Fibroblast of skin of abdomen (primary cell): ENCODE measurements around the gene ACKR3.

ENCODE experiments used
- DNase-seq: peaks from one replicate; pipeline ENCODE4 v3.0.0-alpha.2; 2013

ACKR3 gene

GRCh38 chr2:236587861-236588815 is 18.5 kb downstream of the ACKR3 start:
- DNase-seq = no peak

GRCh38 chr2:236588932-236589592 is 19.4 kb downstream of the ACKR3 start:
- no peak for DNase-seq

DNA sequence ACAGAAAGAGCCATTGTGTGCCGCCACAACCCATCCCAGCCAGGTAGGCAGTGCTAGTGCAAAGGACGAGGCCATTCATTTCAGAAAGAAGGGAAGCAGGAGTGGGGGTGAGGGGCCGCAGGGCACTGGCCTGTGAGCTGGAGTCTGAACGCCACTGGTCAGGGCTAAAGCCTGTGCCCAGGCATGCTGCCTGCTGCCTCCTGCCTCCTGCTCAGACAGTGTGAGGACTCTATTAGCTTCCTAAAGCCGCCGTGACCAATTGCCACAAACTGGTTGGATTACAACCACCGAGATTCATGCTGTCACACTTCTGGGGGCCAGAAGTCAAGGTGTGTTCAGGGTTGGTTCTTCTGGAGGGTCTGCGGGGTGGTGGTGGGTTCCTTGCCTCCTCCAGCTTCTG is 21.2 kb downstream of the ACKR3 start:
- DNase-seq = no peak

DNA sequence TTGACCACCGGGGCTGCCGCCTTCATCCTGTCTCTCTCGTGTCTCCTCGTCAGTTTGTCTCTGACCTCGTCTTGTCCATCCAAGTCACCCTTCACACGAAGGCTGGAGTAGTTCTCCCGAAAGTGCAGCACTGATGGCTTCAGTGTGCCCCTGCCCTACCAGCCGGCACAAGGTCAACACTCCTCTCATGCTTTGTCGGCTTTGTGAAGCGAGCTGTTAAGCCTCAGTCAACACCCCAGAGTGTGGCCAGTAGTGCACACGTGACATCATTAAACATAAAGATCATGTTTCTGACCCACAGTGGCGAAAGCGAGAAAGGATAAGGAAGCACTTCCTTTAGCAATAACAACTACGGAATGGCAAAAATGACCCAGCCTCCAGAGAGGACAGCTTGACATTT is 23.2 kb downstream of the ACKR3 start:
- no peak for DNase-seq

DNA sequence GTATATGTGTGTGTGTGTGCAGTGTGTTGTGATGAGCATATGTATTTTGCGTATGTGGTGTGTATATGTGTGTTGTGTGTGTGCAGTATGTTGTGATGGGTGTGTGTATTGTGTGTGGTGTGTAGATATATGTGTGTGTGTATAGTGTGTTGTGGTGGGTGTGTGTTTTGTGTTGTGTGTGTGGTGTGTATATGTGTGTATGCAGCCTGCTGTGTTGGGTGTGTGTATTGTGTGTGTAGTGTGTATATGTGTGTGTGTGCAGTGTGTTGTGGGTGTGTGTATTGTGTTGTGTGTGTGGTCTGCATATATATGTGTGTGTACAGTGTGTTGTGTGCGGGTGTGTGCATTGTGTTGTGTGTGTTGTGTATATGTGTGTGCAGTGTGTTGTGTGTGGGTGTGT is 23.9 kb downstream of the ACKR3 start:
- DNase-seq = no peak

DNA sequence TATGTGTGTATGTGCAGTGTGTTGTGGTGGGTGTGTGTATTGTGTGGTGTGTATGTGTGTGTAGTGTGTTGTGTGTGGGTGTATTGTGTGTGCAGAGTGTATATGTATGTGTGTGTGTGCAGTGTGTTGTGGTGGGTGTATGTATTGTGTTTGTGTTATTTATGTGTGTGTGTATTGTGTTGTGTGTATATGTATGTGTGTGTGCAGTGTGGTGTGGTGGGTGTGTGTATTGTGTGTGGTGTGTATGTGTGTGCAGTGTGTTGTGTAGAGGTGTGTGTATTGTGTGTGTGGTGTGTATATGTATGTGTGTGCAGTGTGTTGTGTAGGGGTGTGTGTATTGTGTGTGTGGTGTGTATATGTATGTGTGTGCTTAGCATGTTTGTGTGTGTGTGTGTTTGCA is 24.3 kb downstream of the ACKR3 start:
- DNase-seq = no peak

- DNase-seq = no peak
These were observed 28.0 kb downstream of the ACKR3 start for GRCh38 chr2:236597629-236598028.

- no peak for DNase-seq
These were observed 29.4 kb downstream of the ACKR3 start for GRCh38 chr2:236599059-236599458.

DNA sequence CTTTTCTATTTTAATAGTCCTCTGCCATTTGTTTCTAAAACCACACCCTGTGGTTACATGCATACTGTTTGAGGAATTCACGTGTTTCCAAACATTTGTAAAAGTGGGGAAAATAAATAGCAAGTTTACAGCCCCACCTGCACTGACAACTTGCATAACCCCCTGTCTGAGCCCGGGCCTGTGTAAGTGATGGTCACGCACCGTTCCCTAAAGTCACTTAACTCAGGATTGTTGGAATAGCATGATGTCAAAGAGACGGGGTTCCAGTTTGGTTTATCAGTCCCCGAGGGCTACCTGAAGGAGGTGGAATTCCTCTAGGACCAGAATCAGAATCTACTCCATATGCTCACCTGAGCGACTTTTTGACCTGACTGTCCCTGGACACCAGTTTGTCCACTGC is 30.5 kb downstream of the ACKR3 start:
- DNase-seq = no peak

DNA sequence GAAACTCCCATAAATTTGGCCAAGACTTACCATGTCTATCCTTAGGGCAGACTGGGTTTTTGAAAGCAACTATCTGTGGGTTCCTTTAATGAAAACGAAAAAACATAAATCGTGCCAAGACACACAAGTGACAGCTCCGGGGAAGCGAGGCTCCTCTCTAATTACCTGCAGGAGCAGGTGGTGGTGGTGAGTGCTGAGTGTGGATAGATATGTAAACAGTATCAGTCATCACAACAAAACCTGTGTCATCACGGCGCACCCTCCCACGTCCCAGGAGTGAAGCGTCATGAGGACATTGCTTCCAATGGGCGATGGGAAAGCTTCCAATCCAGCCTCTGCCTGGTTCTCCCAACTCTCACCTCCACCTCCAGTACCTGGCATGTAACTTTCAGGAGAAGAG is 31.3 kb downstream of the ACKR3 start:
- DNase-seq = no peak

DNA sequence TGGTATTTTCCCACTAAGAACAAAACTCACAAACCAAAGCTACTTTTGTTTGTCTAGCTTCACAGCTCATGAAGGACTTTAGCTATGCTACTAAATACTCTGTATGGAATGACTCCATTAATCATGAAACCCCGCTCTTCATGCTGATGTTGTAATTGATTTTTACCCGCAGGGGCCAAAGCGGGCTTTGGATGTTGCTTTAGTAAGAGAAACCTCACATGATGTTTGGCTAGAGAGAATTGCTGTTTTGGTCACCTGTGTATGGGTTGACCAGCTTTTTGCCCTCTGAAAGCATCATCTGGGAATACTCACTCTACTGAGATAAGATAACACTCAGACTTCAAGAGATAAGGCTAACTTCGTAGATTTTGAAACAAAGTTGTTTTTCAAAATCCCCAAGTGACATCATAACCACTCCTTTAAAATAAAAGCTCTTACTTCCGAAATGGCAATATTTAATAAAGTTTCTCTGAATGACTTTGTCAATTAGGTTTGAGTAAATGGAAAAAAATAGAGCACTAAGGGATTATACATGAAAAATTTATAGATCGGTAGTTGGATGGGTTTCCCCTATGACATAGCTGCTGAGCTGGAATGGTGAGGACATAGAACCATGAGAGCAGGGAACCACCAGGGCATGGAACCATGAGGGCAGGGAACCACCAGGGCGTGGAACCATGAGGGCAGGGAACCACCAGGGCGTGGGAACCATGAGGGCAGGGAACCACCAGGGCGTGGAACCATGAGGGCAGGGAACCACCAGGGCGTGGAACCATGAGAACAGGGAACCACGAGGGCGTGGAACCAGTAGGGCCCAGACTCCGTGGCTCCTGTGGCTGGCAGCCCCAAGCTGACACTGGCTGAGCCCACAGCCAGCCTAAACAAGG is 31.9 kb downstream of the ACKR3 start:
- DNase-seq = no peak

DNA sequence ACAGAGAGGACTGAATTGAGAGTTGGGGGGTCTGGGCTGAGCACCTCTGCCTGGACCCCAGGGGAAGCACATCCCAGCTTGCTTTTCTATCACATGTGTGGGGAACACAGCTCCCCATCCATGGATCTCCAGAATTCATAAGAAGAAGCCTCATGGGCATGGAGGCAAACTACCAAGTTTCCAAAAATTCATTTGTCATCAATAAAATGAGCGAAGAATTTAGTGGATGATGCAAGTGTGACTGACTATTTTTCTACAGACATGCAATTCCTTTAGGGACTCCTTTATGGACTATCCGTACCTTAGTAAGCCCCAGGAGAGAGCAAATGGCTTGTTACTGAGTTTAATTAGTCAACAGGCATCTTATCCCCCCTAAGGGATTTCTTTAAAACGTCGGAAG is 33.1 kb downstream of the ACKR3 start:
- no peak for DNase-seq

DNA sequence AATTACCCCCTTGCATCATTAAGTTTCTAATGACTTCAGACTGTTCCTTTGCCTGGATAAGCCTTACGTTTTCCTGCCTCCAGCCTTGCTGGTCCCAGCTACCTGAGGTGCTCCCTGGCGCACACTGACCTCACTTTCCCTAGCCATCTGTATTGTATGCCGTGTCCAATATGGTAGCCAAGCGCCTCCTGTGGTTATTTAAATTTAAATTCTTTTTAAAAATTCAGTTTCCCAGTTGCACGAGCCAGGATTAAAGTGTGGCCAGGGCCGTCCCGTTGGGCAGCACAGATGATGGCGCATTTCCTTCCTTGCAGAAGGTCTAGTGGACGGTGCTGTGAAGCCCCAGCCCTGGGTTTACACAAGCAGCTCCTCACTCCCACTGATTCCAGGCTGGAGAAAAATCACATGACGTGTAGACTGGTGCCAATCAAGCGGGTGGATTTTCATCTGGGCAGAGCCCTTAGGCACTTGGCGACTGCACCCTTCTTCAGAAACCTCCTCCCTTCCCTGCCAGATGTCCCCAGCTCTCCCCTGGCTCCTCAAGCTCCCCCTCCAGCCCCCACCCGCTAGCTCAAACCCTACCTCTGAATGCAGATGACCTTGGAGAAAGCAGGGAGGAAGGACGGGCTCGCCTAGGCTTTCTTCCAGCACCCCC is 33.9 kb downstream of the ACKR3 start:
- no peak for DNase-seq

DNA sequence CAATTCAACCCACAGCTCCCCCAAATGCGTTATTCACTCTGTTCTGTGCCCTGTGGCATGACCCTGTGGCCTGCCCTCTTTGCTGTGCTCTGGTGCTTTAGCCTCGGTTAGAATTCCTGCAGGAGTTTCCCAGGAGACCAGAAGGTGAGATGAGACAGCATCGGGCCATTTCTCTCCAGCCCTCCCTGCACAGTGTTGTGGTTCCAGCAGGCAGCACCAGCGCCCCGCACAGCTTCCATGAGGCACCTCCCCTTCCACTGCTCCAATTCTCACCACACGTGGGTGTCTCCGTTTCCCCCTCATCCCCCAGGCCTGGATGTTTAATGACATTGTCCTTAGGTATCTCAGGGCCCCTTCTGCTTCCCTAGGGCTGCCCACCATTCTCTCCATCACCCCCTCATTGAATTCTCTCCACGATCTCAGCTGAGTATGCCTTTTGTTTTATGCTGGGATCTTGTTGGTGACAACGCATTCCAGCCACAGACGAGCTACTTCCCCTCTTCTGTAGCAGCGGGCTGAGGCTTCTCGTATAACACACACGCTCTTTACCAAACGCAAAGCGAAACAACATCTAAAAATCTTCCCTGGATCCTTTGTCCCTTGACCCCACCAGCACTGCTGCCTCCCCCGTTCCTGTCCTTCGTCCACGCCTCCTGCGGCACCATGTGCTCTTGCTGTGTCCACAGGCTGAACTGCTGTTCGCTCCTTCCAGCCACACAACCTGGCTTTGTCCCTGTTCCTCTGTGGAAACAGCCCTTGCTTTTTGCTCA is 35.1 kb downstream of the ACKR3 start:
- DNase-seq = no peak

GRCh38 chr2:236605345-236605734 is 35.7 kb downstream of the ACKR3 start:
- no peak for DNase-seq

DNA sequence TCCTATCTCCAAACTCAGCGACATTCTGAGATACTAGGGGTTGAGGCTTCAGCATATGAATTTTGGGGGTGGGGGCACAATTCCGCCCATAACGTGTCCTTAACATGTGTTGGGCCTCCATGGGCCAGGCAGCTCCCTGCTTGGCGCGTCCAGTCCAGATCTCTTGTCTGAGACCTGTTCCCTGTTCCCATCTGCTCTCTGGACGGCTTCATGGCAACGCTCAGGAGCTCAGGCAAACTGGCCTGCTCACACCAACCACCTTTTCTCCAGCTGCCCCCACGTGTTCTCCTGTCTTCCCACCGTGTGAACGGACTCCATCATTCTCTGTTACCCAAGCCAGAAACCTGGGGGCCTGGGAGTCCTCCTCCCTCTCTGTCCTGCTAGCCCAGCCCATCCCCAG is 36.4 kb downstream of the ACKR3 start:
- no peak for DNase-seq

GRCh38 chr2:236607471-236608187 is 38.0 kb downstream of the ACKR3 start:
- peak; percentile 80 for DNase-seq

- DNase-seq = peak; percentile 75
These were observed 38.5 kb downstream of the ACKR3 start for GRCh38 chr2:236608188-236608525.

DNA sequence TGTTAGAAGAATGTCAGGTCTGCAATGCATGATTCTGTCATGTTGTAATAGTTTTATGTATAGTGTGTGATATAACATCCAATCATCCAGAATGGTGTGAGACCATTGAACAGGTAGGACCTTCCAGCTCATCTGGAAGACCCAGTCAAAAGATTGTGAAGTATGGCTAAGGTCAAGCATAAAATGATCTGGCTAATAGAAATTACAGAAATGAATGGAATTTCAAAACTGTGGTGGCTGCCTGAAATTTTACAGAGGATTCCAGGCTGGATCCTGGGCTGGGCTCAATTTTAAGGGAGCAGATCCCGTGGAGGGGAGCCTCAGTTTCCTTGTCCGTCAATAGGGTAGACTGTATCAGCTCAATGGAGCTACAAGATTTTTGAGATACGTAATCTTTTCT is 39.1 kb downstream of the ACKR3 start:
- DNase-seq = peak; percentile 33

- DNase-seq = peak; percentile 80
These were observed 41.6 kb downstream of the ACKR3 start for GRCh38 chr2:236610991-236611821.
